ENCODE results near the gene PCYOX1L.
A peak's percentile ranks its signal among the peaks of the same experiment; 100 is the strongest.

PCYOX1L gene

DNA sequence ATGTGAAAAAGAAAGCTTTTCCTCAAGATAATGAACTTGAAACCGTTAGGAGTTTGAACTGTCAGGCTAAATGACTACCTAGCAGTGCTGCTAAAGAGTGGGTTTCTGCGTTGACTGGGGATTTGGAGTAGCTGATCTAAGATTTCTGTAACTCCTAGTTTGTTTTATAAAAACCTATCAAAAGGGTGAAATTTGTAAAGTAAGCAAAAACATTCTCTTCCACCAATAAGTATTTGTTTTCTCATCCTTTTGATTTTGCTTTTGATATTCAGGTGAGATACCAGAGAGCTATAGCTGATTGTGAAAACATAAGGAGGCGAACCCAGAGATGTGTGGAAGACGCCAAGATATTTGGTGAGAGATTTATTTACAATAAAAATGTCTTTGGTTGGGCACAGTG, 8.5 kb upstream of the PCYOX1L start:
- peaks cover 29% of the 10 kb centered on the region for H3K4me1 Mint-ChIP-seq
- TF ChIP-seq, protein P1, sequence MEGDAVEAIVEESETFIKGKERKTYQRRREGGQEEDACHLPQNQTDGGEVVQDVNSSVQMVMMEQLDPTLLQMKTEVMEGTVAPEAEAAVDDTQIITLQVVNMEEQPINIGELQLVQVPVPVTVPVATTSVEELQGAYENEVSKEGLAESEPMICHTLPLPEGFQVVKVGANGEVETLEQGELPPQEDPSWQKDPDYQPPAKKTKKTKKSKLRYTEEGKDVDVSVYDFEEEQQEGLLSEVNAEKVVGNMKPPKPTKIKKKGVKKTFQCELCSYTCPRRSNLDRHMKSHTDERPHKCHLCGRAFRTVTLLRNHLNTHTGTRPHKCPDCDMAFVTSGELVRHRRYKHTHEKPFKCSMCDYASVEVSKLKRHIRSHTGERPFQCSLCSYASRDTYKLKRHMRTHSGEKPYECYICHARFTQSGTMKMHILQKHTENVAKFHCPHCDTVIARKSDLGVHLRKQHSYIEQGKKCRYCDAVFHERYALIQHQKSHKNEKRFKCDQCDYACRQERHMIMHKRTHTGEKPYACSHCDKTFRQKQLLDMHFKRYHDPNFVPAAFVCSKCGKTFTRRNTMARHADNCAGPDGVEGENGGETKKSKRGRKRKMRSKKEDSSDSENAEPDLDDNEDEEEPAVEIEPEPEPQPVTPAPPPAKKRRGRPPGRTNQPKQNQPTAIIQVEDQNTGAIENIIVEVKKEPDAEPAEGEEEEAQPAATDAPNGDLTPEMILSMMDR (IDR thresholded peaks at IDR 0.05), result no peak
- no peaks in the 10 kb centered on the region for H3K9me3 Mint-ChIP-seq
- DNase-seq, result no peak
- no peak overlapping the region for H3K4me3 Mint-ChIP-seq
- peaks cover 55% of the 10 kb centered on the region for H3K36me3 Mint-ChIP-seq (ENCODE audit: low read depth)
- no peak overlapping the region for H3K27ac Mint-ChIP-seq
- H3K27me3 Mint-ChIP-seq (ENCODE audit: low read depth, poor library complexity), result no peaks in the 10 kb centered on the region

DNA sequence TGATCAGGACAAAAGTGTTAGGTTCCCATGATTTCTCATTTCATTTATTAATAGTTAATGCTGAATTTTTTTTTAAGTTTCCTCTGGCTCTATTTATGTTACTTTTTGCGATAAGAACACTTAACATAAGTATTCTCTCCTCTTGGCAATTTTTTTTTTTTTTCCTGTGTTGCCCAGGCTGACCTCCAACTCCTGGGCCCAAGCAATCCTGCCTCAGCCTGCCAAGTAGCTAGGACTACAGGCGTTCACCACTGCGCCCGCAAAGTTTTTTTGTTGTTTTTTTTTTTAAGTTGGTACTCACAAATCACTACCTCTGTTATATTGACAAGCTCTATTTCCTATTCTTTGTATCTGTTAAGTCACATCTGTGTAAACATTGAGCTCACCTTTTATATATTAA, 5.7 kb upstream of the PCYOX1L start:
- no peaks in the 10 kb centered on the region for H3K9me3 Mint-ChIP-seq
- H3K27ac Mint-ChIP-seq, result no peak overlapping the region
- DNase-seq, result no peak
- peaks cover 69% of the 10 kb centered on the region for H3K36me3 Mint-ChIP-seq (ENCODE audit: low read depth)
- TF ChIP-seq, protein P1 (IDR thresholded peaks at IDR 0.05), result no peak
- no peaks in the 10 kb centered on the region for H3K27me3 Mint-ChIP-seq (ENCODE audit: low read depth, poor library complexity)
- peaks cover 13% of the 10 kb centered on the region for H3K4me1 Mint-ChIP-seq
- no peak overlapping the region for H3K4me3 Mint-ChIP-seq

DNA sequence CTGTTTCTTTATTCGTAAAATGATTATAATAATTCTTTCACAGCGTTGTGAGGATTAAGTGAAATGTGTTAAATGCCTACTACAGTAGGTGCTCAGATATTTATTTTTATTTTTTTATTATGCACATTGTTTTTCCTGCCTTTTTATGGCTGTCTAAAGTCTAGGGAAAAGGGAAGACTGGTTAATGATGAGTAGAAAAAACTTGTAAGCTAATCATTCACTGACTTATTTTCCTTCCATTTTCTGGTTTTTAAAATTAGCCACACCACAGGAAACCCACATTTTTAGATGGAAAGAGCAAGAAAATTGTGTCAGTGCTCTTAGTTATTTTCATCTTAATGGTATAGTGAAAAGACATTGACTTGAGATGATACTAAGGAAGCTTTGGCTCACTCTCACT, 3.9 kb upstream of the PCYOX1L start:
- TF ChIP-seq, protein P1 (IDR thresholded peaks at IDR 0.05), result no peak
- Mint-ChIP-seq H3K27me3 (ENCODE audit: low read depth, poor library complexity) (no peaks in the 10 kb centered on the region), H3K9me3 (no peaks in the 10 kb centered on the region), H3K4me3 (no peak overlapping the region), H3K27ac (no peak overlapping the region), H3K4me1 (peaks cover 20% of the 10 kb centered on the region), H3K36me3 (ENCODE audit: low read depth) (peaks cover 62% of the 10 kb centered on the region)
- no peak for DNase-seq

DNA sequence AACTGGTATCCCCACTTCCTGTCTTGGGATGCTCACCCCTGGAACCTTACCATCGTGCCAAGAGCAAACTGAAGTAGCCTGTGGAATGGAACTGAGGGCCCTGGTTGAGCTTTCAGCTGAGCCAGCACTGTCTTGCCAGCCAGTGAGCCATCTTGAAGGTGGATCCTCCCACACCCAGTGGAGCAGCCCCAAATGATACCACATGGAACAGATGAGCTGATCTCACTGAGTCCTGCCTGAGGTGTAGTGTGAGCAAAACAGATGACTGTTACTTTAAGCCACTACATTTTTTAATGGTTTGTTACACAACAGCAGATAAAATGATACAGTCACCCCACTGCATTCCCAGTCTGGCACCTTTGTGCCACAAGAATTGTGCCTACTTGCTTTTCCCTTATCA, 2.2 kb upstream of the PCYOX1L start:
- Mint-ChIP-seq H3K36me3 (ENCODE audit: low read depth) (peaks cover 45% of the 10 kb centered on the region), H3K27ac (no peak overlapping the region), H3K4me3 (no peak overlapping the region), H3K4me1 (peaks cover 22% of the 10 kb centered on the region), H3K9me3 (no peaks in the 10 kb centered on the region), H3K27me3 (ENCODE audit: low read depth, poor library complexity) (peaks cover 5% of the 10 kb centered on the region)
- TF ChIP-seq, protein P1 (IDR thresholded peaks at IDR 0.05), result no peak
- DNase-seq, result no peak

DNA sequence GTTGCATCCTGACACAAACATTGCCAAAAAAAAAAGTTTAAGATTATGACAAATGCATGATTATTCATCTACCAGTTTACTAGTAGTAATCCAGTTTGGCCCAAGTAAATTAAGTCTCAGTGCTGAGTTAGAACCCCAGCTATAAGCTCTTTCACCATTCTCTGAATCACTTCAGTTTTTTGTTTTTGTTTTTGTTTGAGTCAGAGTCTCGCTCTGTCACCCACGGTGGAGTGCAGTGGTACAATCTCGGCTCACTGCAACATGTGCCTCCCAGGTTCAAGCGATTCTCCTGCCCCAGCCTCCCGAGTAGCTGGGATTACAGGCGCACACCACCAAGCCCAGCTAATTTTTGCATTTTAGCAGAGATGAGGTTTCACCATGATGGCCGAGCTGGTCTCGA, 1.5 kb upstream of the PCYOX1L start:
- DNase-seq, result no peak
- no peak overlapping the region for H3K4me3 Mint-ChIP-seq
- TF ChIP-seq, protein P1 (IDR thresholded peaks at IDR 0.05), result no peak
- peaks cover 39% of the 10 kb centered on the region for H3K36me3 Mint-ChIP-seq (ENCODE audit: low read depth)
- no peak overlapping the region for H3K27ac Mint-ChIP-seq
- H3K4me1 Mint-ChIP-seq, result peaks cover 22% of the 10 kb centered on the region
- no peaks in the 10 kb centered on the region for H3K9me3 Mint-ChIP-seq
- H3K27me3 Mint-ChIP-seq (ENCODE audit: low read depth, poor library complexity), result peaks cover 5% of the 10 kb centered on the region

DNA sequence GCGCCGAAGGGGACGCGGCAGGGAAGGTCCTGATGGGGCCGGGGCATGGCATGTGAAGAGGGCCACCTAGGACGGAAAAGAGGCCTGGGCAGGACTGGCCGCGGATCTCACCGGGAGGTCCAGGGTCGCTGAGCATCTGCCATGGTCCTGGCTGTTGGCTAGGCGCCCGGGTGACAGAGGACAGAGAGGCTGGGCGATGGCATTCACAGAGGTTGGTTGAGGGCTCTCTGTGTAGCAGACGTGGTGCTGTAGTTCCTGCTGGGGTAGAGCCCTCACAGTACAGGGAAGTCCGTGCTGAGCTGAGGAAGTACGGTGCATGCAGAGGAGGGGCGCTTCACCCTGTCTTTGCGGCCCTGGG, 427 bp downstream of the PCYOX1L start:
- H3K27ac Mint-ChIP-seq, result no peak overlapping the region
- no peaks in the 10 kb centered on the region for H3K9me3 Mint-ChIP-seq
- peaks cover 22% of the 10 kb centered on the region for H3K4me1 Mint-ChIP-seq
- DNase-seq, result no peak
- H3K36me3 Mint-ChIP-seq (ENCODE audit: low read depth), result peaks cover 24% of the 10 kb centered on the region
- H3K4me3 Mint-ChIP-seq, result peak overlapping the region; percentile 90
- peaks cover 12% of the 10 kb centered on the region for H3K27me3 Mint-ChIP-seq (ENCODE audit: low read depth, poor library complexity)
- TF ChIP-seq, protein P1 (IDR thresholded peaks at IDR 0.05), result no peak
